ENCODE measurements around the gene NR6A1. TPM values are rescaled to one million over a fixed set of nuclear protein-coding genes. Genes with fewer than 3 reads are reported as not detected.

The NR6A1 gene
- total RNA-seq, 2 experiments from 2014 or later, result 0.82 to 1.1 TPM

GRCh38 chr9:124793015-124793541 is 22.0 kb upstream of the NR6A1 start:
- POLR2A ChIA-PET, result interaction anchor here (0.6 kb wide), 1 partner anchor 124 kb away, joined by 4 read pairs; no protein-coding TSS in a partner anchor
- H3K4me1 Mint-ChIP-seq, result no peaks in the 10 kb centered on the region
- no peak for ATAC-seq
- no peak overlapping the region for H3K4me3 Mint-ChIP-seq
- H3K9me3 Mint-ChIP-seq (ENCODE audit: low read depth), result no peaks in the 10 kb centered on the region
- DNase-seq, result no peak
- no peaks in the 10 kb centered on the region for H3K36me3 Mint-ChIP-seq (ENCODE audit: low read depth)
- H3K27ac Mint-ChIP-seq, result no peak overlapping the region
- CTCF ChIA-PET, result interaction anchor here (1.2 kb wide), 1 partner anchor 63 kb away, joined by 5 read pairs; no protein-coding TSS in a partner anchor
- peaks cover 4% of the 10 kb centered on the region for H3K27me3 Mint-ChIP-seq
- intact Hi-C loops (cut with DNase I, micrococcal nuclease), result no loop called here

- intact Hi-C loops (cut with DNase I, micrococcal nuclease), result no loop called here
- H3K27me3 Mint-ChIP-seq, result peaks cover 4% of the 10 kb centered on the region
- ATAC-seq (no peak), DNase-seq (no peak)
- CTCF ChIA-PET, result no interaction called here
- POLR2A ChIA-PET, result interaction anchor here (0.6 kb wide), 1 partner anchor 124 kb away, joined by 4 read pairs; no protein-coding TSS in a partner anchor
- H3K4me1 Mint-ChIP-seq, result no peaks in the 10 kb centered on the region
- H3K27ac Mint-ChIP-seq, result no peak overlapping the region
- H3K9me3 Mint-ChIP-seq (ENCODE audit: low read depth), result no peaks in the 10 kb centered on the region
- H3K4me3 Mint-ChIP-seq, result no peak overlapping the region
- no peaks in the 10 kb centered on the region for H3K36me3 Mint-ChIP-seq (ENCODE audit: low read depth)
Measured at GRCh38 chr9:124792257-124793014, 21.3 kb upstream of the NR6A1 start.

- Mint-ChIP-seq H3K27me3 (peaks cover 3% of the 10 kb centered on the region), H3K4me1 (no peaks in the 10 kb centered on the region), H3K4me3 (no peak overlapping the region), H3K27ac (no peak overlapping the region), H3K36me3 (ENCODE audit: low read depth) (no peaks in the 10 kb centered on the region), H3K9me3 (ENCODE audit: low read depth) (no peaks in the 10 kb centered on the region)
- ChIA-PET CTCF (no interaction called here), POLR2A (no interaction called here)
- ATAC-seq, result no peak
- DNase-seq, result no peak
- intact Hi-C loops (cut with DNase I, micrococcal nuclease), result no loop called here
Measured at GRCh38 chr9:124790801-124791505, 19.8 kb upstream of the NR6A1 start.

- no peaks in the 10 kb centered on the region for H3K9me3 Mint-ChIP-seq (ENCODE audit: low read depth)
- no peak overlapping the region for H3K27ac Mint-ChIP-seq
- no peaks in the 10 kb centered on the region for H3K4me1 Mint-ChIP-seq
- no peaks in the 10 kb centered on the region for H3K36me3 Mint-ChIP-seq (ENCODE audit: low read depth)
- ATAC-seq (no peak), DNase-seq (no peak)
- peaks cover 3% of the 10 kb centered on the region for H3K27me3 Mint-ChIP-seq
- H3K4me3 Mint-ChIP-seq, result no peak overlapping the region
- CTCF ChIA-PET, result interaction anchor here (1.3 to 1.4 kb wide), 2 partner anchors 11 to 173 kb away, joined by 4 read pairs; no protein-coding TSS in a partner anchor
- intact Hi-C loops (cut with DNase I, micrococcal nuclease), result no loop called here
- POLR2A ChIA-PET, result no interaction called here
Measured at GRCh38 chr9:124790301-124790700, 19.2 kb upstream of the NR6A1 start.

GRCh38 chr9:124789531-124789930 is 18.4 kb upstream of the NR6A1 start:
- ATAC-seq (no peak), DNase-seq (no peak)
- H3K4me3 Mint-ChIP-seq, result no peak overlapping the region
- ChIA-PET CTCF (interaction anchor here (0.7 to 1.4 kb wide), 4 partner anchors 10 to 1515 kb away, joined by 3 to 5 read pairs (median 4); no protein-coding TSS in a partner anchor), POLR2A (interaction anchor here (0.6 kb wide), 1 partner anchor 530 kb away, joined by 4 read pairs; no protein-coding TSS in a partner anchor)
- no peaks in the 10 kb centered on the region for H3K4me1 Mint-ChIP-seq
- H3K27me3 Mint-ChIP-seq, result peaks cover 3% of the 10 kb centered on the region
- H3K36me3 Mint-ChIP-seq (ENCODE audit: low read depth), result no peaks in the 10 kb centered on the region
- H3K27ac Mint-ChIP-seq, result no peak overlapping the region
- intact Hi-C loops (cut with DNase I, micrococcal nuclease), result no loop called here
- H3K9me3 Mint-ChIP-seq (ENCODE audit: low read depth), result no peaks in the 10 kb centered on the region

GRCh38 chr9:124788542-124789217 is 17.6 kb upstream of the NR6A1 start:
- intact Hi-C loops (cut with DNase I, micrococcal nuclease), result no loop called here
- H3K4me1 Mint-ChIP-seq, result no peaks in the 10 kb centered on the region
- H3K27me3 Mint-ChIP-seq, result peaks cover 3% of the 10 kb centered on the region
- DNase-seq, result no peak
- no peak overlapping the region for H3K4me3 Mint-ChIP-seq
- POLR2A ChIA-PET, result no interaction called here
- CTCF ChIA-PET, result interaction anchor here (0.6 to 1.4 kb wide), 4 partner anchors 172 to 1515 kb away, joined by 3 to 5 read pairs (median 4); no protein-coding TSS in a partner anchor
- no peak overlapping the region for H3K27ac Mint-ChIP-seq
- no peaks in the 10 kb centered on the region for H3K36me3 Mint-ChIP-seq (ENCODE audit: low read depth)
- ATAC-seq, result no peak
- H3K9me3 Mint-ChIP-seq (ENCODE audit: low read depth), result no peaks in the 10 kb centered on the region

- Mint-ChIP-seq H3K36me3 (ENCODE audit: low read depth) (no peaks in the 10 kb centered on the region), H3K27ac (no peak overlapping the region), H3K27me3 (no peaks in the 10 kb centered on the region), H3K4me1 (no peaks in the 10 kb centered on the region), H3K9me3 (ENCODE audit: low read depth) (no peaks in the 10 kb centered on the region), H3K4me3 (no peak overlapping the region)
- intact Hi-C loops (cut with DNase I, micrococcal nuclease), result no loop called here
- DNase-seq, result no peak
- POLR2A ChIA-PET, result no interaction called here
- ATAC-seq, result no peak
- CTCF ChIA-PET, result no interaction called here
Measured at GRCh38 chr9:124786881-124787573, 15.9 kb upstream of the NR6A1 start.

- H3K27me3 Mint-ChIP-seq, result no peaks in the 10 kb centered on the region
- POLR2A ChIA-PET, result no interaction called here
- CTCF ChIA-PET, result no interaction called here
Measured at GRCh38 chr9:124784509-124784908, 13.4 kb upstream of the NR6A1 start.

GRCh38 chr9:124783830-124784229 is 12.7 kb upstream of the NR6A1 start:
- H3K27ac Mint-ChIP-seq, result no peak overlapping the region
- intact Hi-C loops (cut with DNase I, micrococcal nuclease), result no loop called here
- H3K9me3 Mint-ChIP-seq (ENCODE audit: low read depth), result no peaks in the 10 kb centered on the region
- H3K4me1 Mint-ChIP-seq, result no peaks in the 10 kb centered on the region
- ChIA-PET CTCF (no interaction called here), POLR2A (no interaction called here)
- H3K36me3 Mint-ChIP-seq (ENCODE audit: low read depth), result no peaks in the 10 kb centered on the region
- H3K4me3 Mint-ChIP-seq, result no peak overlapping the region
- DNase-seq, result no peak
- peaks cover 2% of the 10 kb centered on the region for H3K27me3 Mint-ChIP-seq
- ATAC-seq, result no peak

More at GRCh38 chr9:124784509-124784908, 13.4 kb upstream of the NR6A1 start:
- H3K9me3 Mint-ChIP-seq (ENCODE audit: low read depth), result no peaks in the 10 kb centered on the region
- no peak overlapping the region for H3K4me3 Mint-ChIP-seq
- intact Hi-C loops (cut with DNase I, micrococcal nuclease), result no loop called here
- DNase-seq (no peak), ATAC-seq (no peak)
- H3K36me3 Mint-ChIP-seq (ENCODE audit: low read depth), result no peaks in the 10 kb centered on the region
- H3K4me1 Mint-ChIP-seq, result no peaks in the 10 kb centered on the region
- no peak overlapping the region for H3K27ac Mint-ChIP-seq

GRCh38 chr9:124782661-124783574 is 11.8 kb upstream of the NR6A1 start:
- no peak overlapping the region for H3K27ac Mint-ChIP-seq
- CTCF ChIA-PET, result interaction anchor here (0.5 to 1.2 kb wide), 5 partner anchors 17 to 1021 kb away, joined by 3 read pairs; partner anchors contain the start of gene WDR38
- no peak overlapping the region for H3K4me3 Mint-ChIP-seq
- H3K27me3 Mint-ChIP-seq, result peaks cover 5% of the 10 kb centered on the region
- POLR2A ChIA-PET, result no interaction called here
- DNase-seq (no peak), ATAC-seq (no peak)
- H3K9me3 Mint-ChIP-seq (ENCODE audit: low read depth), result no peaks in the 10 kb centered on the region
- no peaks in the 10 kb centered on the region for H3K4me1 Mint-ChIP-seq
- intact Hi-C loops (cut with DNase I, micrococcal nuclease), result no loop called here
- H3K36me3 Mint-ChIP-seq (ENCODE audit: low read depth), result no peaks in the 10 kb centered on the region

Data from activated CD4-positive, alpha-beta T cell treated with anti-CD3 and anti-CD28 coated beads for 36 hours (primary cell).